Mononuclear cell (primary cell): ENCODE data around the gene DCAF11. TPM values are rescaled to one million over a fixed set of nuclear protein-coding genes. Genes with fewer than 3 reads are reported as not detected.
A peak's percentile ranks its signal among the peaks of the same experiment; 100 is the strongest.

Source experiments
- H3K27me3 ChIP-seq: 2 replicates; pipeline ENCODE4 v1.6.0; 2011; ENCODE audit warnings: low read length, control low read depth; ENCODE audit not compliant: insufficient read depth
- H3K4me1 ChIP-seq: 2 replicates; pipeline ENCODE4 v1.5.1; 2011; ENCODE audit warnings: mild to moderate bottlenecking, low read length, control low read depth; ENCODE audit not compliant: insufficient read depth
- H3K4me3 ChIP-seq: 2 replicates; pipeline ENCODE4 v1.5.1; 2011; ENCODE audit warnings: mild to moderate bottlenecking, low read length, moderate library complexity
- H3K9me3 ChIP-seq: 2 replicates; pipeline ENCODE4 v1.5.1; 2011; ENCODE audit warnings: low read depth, mild to moderate bottlenecking, control low read depth, low read length
- total RNA-seq: library from RNA; depleted of rRNA; stranded (reverse); fragments of >200 nt; gene quantifications from one replicate; pipeline ENCODE4 v1.2.3, GENCODE V29; 2012

DCAF11 gene
- total RNA-seq, 1 donor, result 59.1 TPM

- Histone ChIP-seq H3K4me3 (no peak overlapping the region), H3K9me3 (no peaks in the 10 kb centered on the region), H3K4me1 (peaks cover 10% of the 10 kb centered on the region), H3K27me3 (no peaks in the 10 kb centered on the region)
Observed at GRCh38 chr14:24074625-24075484, 39.7 kb upstream of the DCAF11 start.

- Histone ChIP-seq H3K27me3 (peaks cover 4% of the 10 kb centered on the region), H3K4me3 (no peak overlapping the region), H3K9me3 (no peaks in the 10 kb centered on the region), H3K4me1 (peaks cover 16% of the 10 kb centered on the region)
Observed at GRCh38 chr14:24075485-24076301, 38.9 kb upstream of the DCAF11 start.

- H3K9me3 ChIP-seq, result no peaks in the 10 kb centered on the region
- H3K4me1 ChIP-seq, result peaks cover 21% of the 10 kb centered on the region
- no peak overlapping the region for H3K4me3 ChIP-seq
- peaks cover 6% of the 10 kb centered on the region for H3K27me3 ChIP-seq
Observed at GRCh38 chr14:24076302-24076601, 38.3 kb upstream of the DCAF11 start.

- H3K4me1 ChIP-seq, result peaks cover 28% of the 10 kb centered on the region
- peaks cover 9% of the 10 kb centered on the region for H3K27me3 ChIP-seq
Observed at GRCh38 chr14:24077086-24077485, 37.5 kb upstream of the DCAF11 start.

GRCh38 chr14:24078146-24078545 lies 36.4 kb upstream of the DCAF11 start:
- H3K4me3 ChIP-seq, result no peak overlapping the region
- H3K9me3 ChIP-seq, result no peaks in the 10 kb centered on the region
- peaks cover 9% of the 10 kb centered on the region for H3K27me3 ChIP-seq
- H3K4me1 ChIP-seq, result peaks cover 28% of the 10 kb centered on the region

More at GRCh38 chr14:24077086-24077485, 37.5 kb upstream of the DCAF11 start:
- Histone ChIP-seq H3K9me3 (no peaks in the 10 kb centered on the region), H3K4me3 (no peak overlapping the region)

- H3K4me1 ChIP-seq, result peaks cover 28% of the 10 kb centered on the region
- H3K4me3 ChIP-seq, result no peak overlapping the region
- H3K9me3 ChIP-seq, result no peaks in the 10 kb centered on the region
Observed at GRCh38 chr14:24079491-24080141, 35.0 kb upstream of the DCAF11 start.

GRCh38 chr14:24080142-24080530 lies 34.4 kb upstream of the DCAF11 start:
- Histone ChIP-seq H3K27me3 (peaks cover 9% of the 10 kb centered on the region), H3K9me3 (no peaks in the 10 kb centered on the region), H3K4me3 (no peak overlapping the region), H3K4me1 (peaks cover 26% of the 10 kb centered on the region)

More at GRCh38 chr14:24079491-24080141, 35.0 kb upstream of the DCAF11 start:
- peaks cover 9% of the 10 kb centered on the region for H3K27me3 ChIP-seq

- Histone ChIP-seq H3K9me3 (no peaks in the 10 kb centered on the region), H3K4me1 (peaks cover 18% of the 10 kb centered on the region), H3K27me3 (peaks cover 9% of the 10 kb centered on the region), H3K4me3 (peak overlapping the region; percentile 55)
Observed at GRCh38 chr14:24080888-24081738, 33.5 kb upstream of the DCAF11 start.

GRCh38 chr14:24081739-24082211 lies 32.8 kb upstream of the DCAF11 start:
- H3K27me3 ChIP-seq, result peaks cover 9% of the 10 kb centered on the region
- peak overlapping the region; percentile 55 for H3K4me3 ChIP-seq
- no peaks in the 10 kb centered on the region for H3K9me3 ChIP-seq
- H3K4me1 ChIP-seq, result peaks cover 18% of the 10 kb centered on the region

GRCh38 chr14:24082411-24083080 lies 32.0 kb upstream of the DCAF11 start:
- H3K4me3 ChIP-seq, result no peak overlapping the region
- peaks cover 9% of the 10 kb centered on the region for H3K27me3 ChIP-seq
- H3K4me1 ChIP-seq, result peaks cover 18% of the 10 kb centered on the region
- no peaks in the 10 kb centered on the region for H3K9me3 ChIP-seq

GRCh38 chr14:24083462-24083861 lies 31.1 kb upstream of the DCAF11 start:
- peaks cover 18% of the 10 kb centered on the region for H3K4me1 ChIP-seq
- no peak overlapping the region for H3K4me3 ChIP-seq
- H3K9me3 ChIP-seq, result no peaks in the 10 kb centered on the region
- peaks cover 9% of the 10 kb centered on the region for H3K27me3 ChIP-seq

GRCh38 chr14:24084440-24084839 lies 30.1 kb upstream of the DCAF11 start:
- Histone ChIP-seq H3K9me3 (no peaks in the 10 kb centered on the region), H3K27me3 (peaks cover 9% of the 10 kb centered on the region), H3K4me1 (peaks cover 18% of the 10 kb centered on the region), H3K4me3 (no peak overlapping the region)

GRCh38 chr14:24085215-24085614 lies 29.4 kb upstream of the DCAF11 start:
- Histone ChIP-seq H3K9me3 (no peaks in the 10 kb centered on the region), H3K4me3 (no peak overlapping the region), H3K27me3 (peaks cover 9% of the 10 kb centered on the region)

More at GRCh38 chr14:24085215-24085614, 29.4 kb upstream of the DCAF11 start:
- peaks cover 17% of the 10 kb centered on the region for H3K4me1 ChIP-seq
